ENCODE measurements around the gene SPEG. TPM values are rescaled to one million over a fixed set of nuclear protein-coding genes. Genes with fewer than 3 reads are reported as not detected.

The SPEG gene
- total and polyA plus RNA-seq, 2 donors (not counting 3 experiments of a cell fraction or from before 2014, with no cell fraction given), result 0.84 to 3.5 TPM

DNA sequence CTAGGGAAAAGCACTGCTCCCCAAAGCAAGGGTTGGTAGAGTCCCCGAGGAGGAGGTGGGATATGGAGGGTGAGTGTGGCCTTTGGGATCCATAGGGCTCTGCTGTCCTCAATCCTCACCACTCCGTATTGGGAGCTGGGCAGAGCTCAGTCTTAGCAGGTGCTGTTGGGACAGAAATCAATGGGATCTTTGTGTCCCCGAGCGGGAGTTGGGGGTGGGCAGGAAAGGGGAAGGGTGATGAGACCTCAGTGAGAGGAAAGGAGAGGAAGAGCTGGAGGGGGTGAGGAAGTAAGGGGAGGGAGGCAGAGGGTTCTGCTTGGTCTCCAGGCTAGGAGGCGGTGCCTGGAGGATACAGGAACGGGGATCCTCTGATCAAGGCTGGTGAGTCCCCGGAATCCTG is 82.2 kb downstream of the SPEG start:
- DNase-seq (ENCODE audit: low read depth, low spot score) (no peak), FAIRE-seq (no peak)
- intact Hi-C loops (cut with micrococcal nuclease), result no loop called here
- Histone ChIP-seq H3K4me3 (replicated peaks in 1 of 3; ENCODE audit: insufficient read depth in 1 of 3, low read depth in 1 of 3, low read length in 3 of 3) (no peak overlapping the region), H2AFZ (ENCODE audit: low read depth, low read length) (no peak overlapping the region), H4K20me1 (replicated peaks; ENCODE audit: control insufficient read depth, extremely low read depth, insufficient read depth, low read length) (no peaks in the 10 kb centered on the region), H3K27ac (ENCODE audit: insufficient read depth, low read depth, low read length) (no peak overlapping the region), H3K36me3 (ENCODE audit: control insufficient read depth in 2 of 2, extremely low read depth in 1 of 2, insufficient read depth in 2 of 2, low read length in 2 of 2) (no peaks in the 10 kb centered on the region), H3K27me3 (ENCODE audit: control insufficient read depth in 2 of 2, insufficient read depth in 2 of 2, low read length in 2 of 2) (peaks cover 58 to 61% of the 10 kb centered on the region in 2 experiments), H3K9me3 (replicated peaks; ENCODE audit: control insufficient read depth, insufficient read depth, low read length) (no peaks in the 10 kb centered on the region), H3K4me2 (ENCODE audit: insufficient read depth, low read length) (no peak overlapping the region), H3K4me1 (ENCODE audit: control insufficient read depth, extremely low read depth, insufficient read depth, low read length) (no peaks in the 10 kb centered on the region), H3K9me1 (replicated peaks; ENCODE audit: control insufficient read depth, extremely low read depth, insufficient read depth, low read length) (no peaks in the 10 kb centered on the region), H3K79me2 (ENCODE audit: control insufficient read depth, insufficient read depth, low read length) (no peaks in the 10 kb centered on the region), H3K9ac (replicated peaks; ENCODE audit: extremely low read depth, insufficient read depth, low read length) (no peak overlapping the region)
- TF ChIP-seq EZH2 (IDR thresholded peaks at IDR 0.05; ENCODE audit: borderline replicate concordance, low read depth, low read length, severe bottlenecking), result no peak
- TF ChIP-seq, protein P1, sequence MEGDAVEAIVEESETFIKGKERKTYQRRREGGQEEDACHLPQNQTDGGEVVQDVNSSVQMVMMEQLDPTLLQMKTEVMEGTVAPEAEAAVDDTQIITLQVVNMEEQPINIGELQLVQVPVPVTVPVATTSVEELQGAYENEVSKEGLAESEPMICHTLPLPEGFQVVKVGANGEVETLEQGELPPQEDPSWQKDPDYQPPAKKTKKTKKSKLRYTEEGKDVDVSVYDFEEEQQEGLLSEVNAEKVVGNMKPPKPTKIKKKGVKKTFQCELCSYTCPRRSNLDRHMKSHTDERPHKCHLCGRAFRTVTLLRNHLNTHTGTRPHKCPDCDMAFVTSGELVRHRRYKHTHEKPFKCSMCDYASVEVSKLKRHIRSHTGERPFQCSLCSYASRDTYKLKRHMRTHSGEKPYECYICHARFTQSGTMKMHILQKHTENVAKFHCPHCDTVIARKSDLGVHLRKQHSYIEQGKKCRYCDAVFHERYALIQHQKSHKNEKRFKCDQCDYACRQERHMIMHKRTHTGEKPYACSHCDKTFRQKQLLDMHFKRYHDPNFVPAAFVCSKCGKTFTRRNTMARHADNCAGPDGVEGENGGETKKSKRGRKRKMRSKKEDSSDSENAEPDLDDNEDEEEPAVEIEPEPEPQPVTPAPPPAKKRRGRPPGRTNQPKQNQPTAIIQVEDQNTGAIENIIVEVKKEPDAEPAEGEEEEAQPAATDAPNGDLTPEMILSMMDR (IDR thresholded peaks at IDR 0.05; ENCODE audit: extremely low read depth in 1 of 2, insufficient read depth in 1 of 2, low read depth in 1 of 2, low read length in 2 of 2), result no peak
- TF ChIP-seq JUN (IDR thresholded peaks at IDR 0.05; ENCODE audit: borderline replicate concordance, insufficient read depth, insufficient read length, low read depth), result no peak
- TF ChIP-seq POLR2A (IDR thresholded peaks at IDR 0.05; ENCODE audit: low read depth, low read length), result no peak
- TF ChIP-seq MYC (IDR thresholded peaks at IDR 0.05; ENCODE audit: low read depth, low read length), result no peak
- no peak for TF ChIP-seq GATA2 (IDR thresholded peaks at IDR 0.05; ENCODE audit: insufficient read depth, insufficient read length, low read depth, low read length)
- ChIA-PET POLR2A (interaction anchor here (1.2 kb wide), 1 partner anchor 18 kb away, joined by 4 read pairs; the partner anchor contains the start of gene GMPPA), CTCF (interaction anchor here (2.7 to 6.6 kb wide), 2 partner anchors 10 to 13 kb away, joined by 7 to 39 read pairs; no protein-coding TSS in a partner anchor)
- dilution Hi-C loops (cut with MboI; ENCODE audit: extremely low pct_ligation_motif_present, low sequenced_read_pairs), result no loop called here
- BruUV-seq (replicated peaks), result no TSS peak
